Lower leg skin (tissue), 4 donors: ENCODE measurements around the gene STARD5. TPM values are rescaled to one million over a fixed set of nuclear protein-coding genes. Genes with fewer than 3 reads are reported as not detected.
"Not testable (repeated sequence)": the region's sequence is repeated elsewhere in the genome, so short reads cannot be mapped to it uniquely, and the experiment has no call there.

Experiments
- DNase-seq, 2 donors: peaks; one replicate each; pipeline ENCODE4 v3.0.0-alpha.2; 2019; ENCODE audit warnings: low spot score in 2 of 2
- H3K4me3 ChIP-seq: fragments of 200-600 bp; sonication (generic); 2 replicates; pipeline ENCODE4 v1.5.1; 2017; ENCODE audit warnings: mild to moderate bottlenecking, low read depth; ENCODE audit not compliant: poor library complexity, severe bottlenecking
- POLR2A ChIP-seq, 2 donors: fragments of 450-650 bp; IDR thresholded peaks; one replicate each; pipeline ENCODE4 v1.6.1; 2016 to 2017; ENCODE audit warnings: antibody characterized with exemption in 2 of 2, mild to moderate bottlenecking in 1 of 2, moderate library complexity in 1 of 2
- WGBS, 2 donors: methylation state at CpG; one replicate each; pipeline ENCODE4 v1.1.5; 2018; 5-methylcytosine and 5-hydroxymethylcytosine counted together
- intact Hi-C: fragments of 100-400 bp; cut with DNase I; formaldehyde crosslinking; loops from one replicate; pipeline ENCODE4 v1.15.0; 2023; ENCODE audit warnings: low total_unique reads
- total RNA-seq, 4 donors: library from RNA; depleted of rRNA; stranded (reverse); fragments of >200 nt; gene quantifications; one replicate each; pipeline ENCODE4 v1.1.0, GENCODE V29; 2016
- TF ChIP-seq, protein P1 (sequence below), 3 donors: fragments of 450-650 bp; IDR thresholded peaks; one replicate each; pipeline ENCODE4 v1.5.1; 2016; ENCODE audit warnings: antibody characterized with exemption in 3 of 3, mild to moderate bottlenecking in 3 of 3, moderate library complexity in 2 of 3

STARD5 gene
- total RNA-seq, 4 donors from 2014 or later: 57.0 to 108 (median 92.7) TPM

DNA sequence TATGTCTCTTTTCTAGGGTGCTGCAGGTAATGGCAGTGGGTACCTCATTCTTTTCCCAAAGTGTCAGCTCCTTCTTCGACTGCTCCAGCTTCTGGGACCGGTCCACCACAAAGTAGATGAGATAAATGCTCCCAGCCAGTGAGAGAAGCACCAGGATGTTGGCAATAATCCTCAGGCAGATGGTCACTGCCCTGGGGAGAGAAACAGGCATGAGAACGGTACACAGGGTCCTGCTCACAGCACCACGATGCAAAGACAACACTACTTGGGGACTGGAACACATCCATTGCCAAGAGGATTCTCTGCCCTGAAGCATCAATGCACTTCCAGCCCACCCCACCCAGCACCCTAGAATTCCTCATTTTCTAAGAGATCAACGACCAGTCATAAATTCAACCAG is 27.7 kb upstream of the STARD5 start:
- no peak for TF ChIP-seq POLR2A (IDR thresholded peaks at IDR 0.05)
- intact Hi-C loops: no loop called here
- H3K4me3 ChIP-seq: no peak overlapping the region
- 68 to 78% methylated on average over 5 of the region's 5 CpGs for WGBS, 2 donors
- no peak for DNase-seq

DNA sequence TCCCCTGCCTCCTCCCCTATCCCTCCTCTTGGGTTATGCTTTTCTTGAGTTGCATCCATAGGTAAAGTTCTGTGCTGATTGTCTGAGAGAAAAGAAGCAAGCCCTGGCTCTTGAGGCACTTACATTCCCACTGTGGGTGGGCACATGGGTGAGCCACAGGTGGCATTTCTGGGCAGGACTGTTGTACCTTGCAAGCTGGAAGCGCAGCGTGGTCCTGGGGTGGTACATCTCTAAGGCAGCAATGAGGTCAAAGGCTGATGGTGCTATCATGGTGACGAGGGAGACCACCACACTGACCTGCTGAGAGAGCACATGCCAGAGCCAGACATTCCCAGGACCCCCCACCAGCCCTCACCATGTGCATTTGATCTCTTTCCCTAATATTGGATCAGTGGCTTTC is 25.3 kb upstream of the STARD5 start:
- TF ChIP-seq, protein P1, sequence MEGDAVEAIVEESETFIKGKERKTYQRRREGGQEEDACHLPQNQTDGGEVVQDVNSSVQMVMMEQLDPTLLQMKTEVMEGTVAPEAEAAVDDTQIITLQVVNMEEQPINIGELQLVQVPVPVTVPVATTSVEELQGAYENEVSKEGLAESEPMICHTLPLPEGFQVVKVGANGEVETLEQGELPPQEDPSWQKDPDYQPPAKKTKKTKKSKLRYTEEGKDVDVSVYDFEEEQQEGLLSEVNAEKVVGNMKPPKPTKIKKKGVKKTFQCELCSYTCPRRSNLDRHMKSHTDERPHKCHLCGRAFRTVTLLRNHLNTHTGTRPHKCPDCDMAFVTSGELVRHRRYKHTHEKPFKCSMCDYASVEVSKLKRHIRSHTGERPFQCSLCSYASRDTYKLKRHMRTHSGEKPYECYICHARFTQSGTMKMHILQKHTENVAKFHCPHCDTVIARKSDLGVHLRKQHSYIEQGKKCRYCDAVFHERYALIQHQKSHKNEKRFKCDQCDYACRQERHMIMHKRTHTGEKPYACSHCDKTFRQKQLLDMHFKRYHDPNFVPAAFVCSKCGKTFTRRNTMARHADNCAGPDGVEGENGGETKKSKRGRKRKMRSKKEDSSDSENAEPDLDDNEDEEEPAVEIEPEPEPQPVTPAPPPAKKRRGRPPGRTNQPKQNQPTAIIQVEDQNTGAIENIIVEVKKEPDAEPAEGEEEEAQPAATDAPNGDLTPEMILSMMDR (IDR thresholded peaks at IDR 0.05): no peak
- no peak for TF ChIP-seq POLR2A (IDR thresholded peaks at IDR 0.05)
- no peak overlapping the region for H3K4me3 ChIP-seq
- intact Hi-C loops: loop anchor here (5.0 kb wide), 1 partner anchor 1752 kb away; no protein-coding TSS in a partner anchor
- no peak for DNase-seq
- 98 to 100% methylated on average over 3 of the region's 3 CpGs for WGBS, 2 donors

DNA sequence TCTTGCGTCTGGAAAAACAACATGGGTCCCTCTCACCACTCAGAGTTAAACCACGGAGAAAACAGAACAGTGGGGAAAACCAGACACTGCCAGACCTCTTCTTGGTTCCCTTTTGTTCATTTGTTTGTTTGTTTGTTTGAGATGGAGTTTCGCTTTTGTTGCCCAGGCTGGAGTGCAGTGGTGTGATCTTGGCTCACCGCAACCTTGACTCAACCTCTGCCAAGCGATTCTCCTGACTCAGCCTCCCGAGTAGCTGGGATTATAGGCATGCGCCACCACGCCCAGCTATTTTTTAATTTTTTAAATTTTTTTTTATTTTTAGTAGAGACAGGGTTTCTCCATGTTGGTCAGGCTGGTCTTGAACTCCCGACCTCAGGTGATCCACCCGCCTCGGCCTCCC is 24.8 kb upstream of the STARD5 start:
- not testable (repeated sequence) for H3K4me3 ChIP-seq, DNase-seq
- intact Hi-C loops: loop anchor here (5.0 kb wide), 1 partner anchor 1751 kb away; no protein-coding TSS in a partner anchor
- WGBS, 2 donors: 85 to 87% methylated on average over 11 of the region's 11 CpGs

DNA sequence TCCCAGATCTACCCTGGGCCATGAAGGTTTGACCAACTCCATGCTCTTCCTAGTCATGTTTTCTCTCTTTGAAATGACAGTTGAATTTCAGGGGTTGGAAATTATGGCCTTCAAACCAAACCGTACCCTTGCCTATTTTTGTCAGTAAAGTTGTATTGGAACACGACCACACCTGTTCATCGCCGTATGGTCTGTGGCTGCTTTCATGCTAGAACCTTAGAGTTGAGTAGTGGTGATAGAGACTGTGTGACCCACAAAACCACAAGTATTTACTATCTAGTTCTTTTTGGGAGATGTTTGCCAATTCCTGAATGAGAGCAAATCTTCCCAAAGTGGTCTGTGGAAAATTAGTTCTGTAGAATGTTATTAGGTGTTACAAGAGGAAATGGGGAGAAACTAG is 24.0 kb upstream of the STARD5 start:
- intact Hi-C loops: loop anchor here (5.0 kb wide), 1 partner anchor 1751 kb away; no protein-coding TSS in a partner anchor
- DNase-seq: no peak
- WGBS, 2 donors: 85 to 91% methylated on average over 4 of the region's 4 CpGs
- TF ChIP-seq, protein P1 (IDR thresholded peaks at IDR 0.05): no peak
- no peak for TF ChIP-seq POLR2A (IDR thresholded peaks at IDR 0.05)
- no peak overlapping the region for H3K4me3 ChIP-seq

DNA sequence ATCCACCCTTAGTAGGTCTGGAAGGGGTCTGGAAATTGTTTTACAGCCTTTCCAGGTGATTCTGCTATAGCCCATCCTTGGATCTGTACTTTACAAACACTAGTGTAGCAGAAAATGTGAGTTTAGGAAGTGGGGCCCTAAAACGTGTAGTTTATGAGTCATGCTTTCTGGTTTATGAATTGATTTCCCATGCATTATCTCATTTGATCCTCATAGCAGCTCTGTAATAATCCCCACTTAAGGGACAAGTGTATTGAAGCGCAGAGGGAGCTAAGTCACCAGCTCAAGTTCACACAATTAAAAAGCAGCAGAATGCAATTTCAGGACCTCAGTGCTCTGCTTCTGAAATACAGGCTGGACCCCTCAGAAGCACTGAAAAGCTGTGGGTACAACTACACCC is 22.7 kb upstream of the STARD5 start:
- WGBS, 2 donors: 59 to 64% methylated on average over 2 of the region's 2 CpGs
- intact Hi-C loops: loop anchor here (5.0 kb wide), 1 partner anchor 1749 kb away; no protein-coding TSS in a partner anchor
- TF ChIP-seq, protein P1 (IDR thresholded peaks at IDR 0.05): no peak
- TF ChIP-seq POLR2A (IDR thresholded peaks at IDR 0.05): no peak
- H3K4me3 ChIP-seq: no peak overlapping the region
- no peak for DNase-seq

DNA sequence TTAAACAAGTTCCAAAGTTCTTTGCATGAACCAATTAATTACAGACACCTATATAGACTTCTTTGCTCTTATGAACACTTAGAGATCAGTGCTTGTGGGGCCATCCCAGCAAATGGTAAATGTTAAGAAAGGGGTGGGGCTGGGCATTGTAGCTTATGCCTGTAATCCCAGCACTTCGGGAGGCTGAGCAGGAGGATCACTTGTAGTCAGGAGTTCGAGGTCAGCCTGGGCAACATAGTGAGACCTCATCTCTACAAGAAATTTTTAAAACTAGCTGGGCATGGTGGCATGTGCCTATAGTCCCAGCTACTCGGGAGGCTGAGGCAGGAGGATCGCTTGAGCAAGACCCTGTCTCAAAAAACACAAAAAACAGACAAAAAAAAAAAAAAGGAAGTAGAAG is 19.4 kb upstream of the STARD5 start:
- DNase-seq: no peak
- H3K4me3 ChIP-seq: no peak overlapping the region
- intact Hi-C loops: no loop called here
- WGBS, 2 donors: 87 to 90% methylated on average over 4 of the region's 4 CpGs
- TF ChIP-seq, protein P1 (IDR thresholded peaks at IDR 0.05): no peak
- no peak for TF ChIP-seq POLR2A (IDR thresholded peaks at IDR 0.05)

DNA sequence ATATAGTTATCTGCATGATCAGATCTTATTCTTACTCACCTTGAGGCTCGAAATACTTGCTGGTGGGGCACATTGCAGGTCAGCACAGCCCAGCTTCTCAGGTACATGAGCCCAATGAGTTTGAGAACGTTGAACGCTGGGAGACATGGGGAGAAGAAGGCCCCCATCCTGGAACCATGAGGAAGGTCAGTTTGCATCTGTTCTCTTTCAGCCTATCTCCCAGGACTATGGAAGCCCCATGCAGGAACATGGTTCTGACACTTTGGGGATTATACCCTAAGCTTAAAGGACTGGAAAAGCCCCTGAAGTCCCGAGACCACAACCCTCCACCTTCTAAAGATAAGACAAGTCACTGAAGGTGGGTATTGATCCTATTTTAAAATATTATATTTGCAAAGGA is 17.4 kb upstream of the STARD5 start:
- TF ChIP-seq, protein P1 (IDR thresholded peaks at IDR 0.05): no peak
- TF ChIP-seq POLR2A (IDR thresholded peaks at IDR 0.05): no peak
- WGBS, 2 donors: 94 to 97% methylated on average over 4 of the region's 4 CpGs
- intact Hi-C loops: no loop called here
- H3K4me3 ChIP-seq: no peak overlapping the region
- no peak for DNase-seq
